OCI-LY1 (cell line): ENCODE measurements around the gene SOCS4.

ENCODE experiments used
- CTCF ChIP-seq: fragments of 200-600 bp; sonication (generic), shearing (Covaris generic); IDR thresholded peaks from 2 replicates; pipeline ENCODE4 v1.5.1; 2017; ENCODE audit warnings: mild to moderate bottlenecking, antibody characterized with exemption, low read length, moderate library complexity, mixed read lengths
- EZH2 ChIP-seq: fragments of 200-600 bp; sonication (generic), shearing (Covaris generic); IDR thresholded peaks from 2 replicates; pipeline ENCODE4 v1.8.0; 2017; ENCODE audit warnings: borderline replicate concordance, mixed run types, mild to moderate bottlenecking, antibody characterized with exemption, low read length, moderate library complexity, mixed read lengths

DNA sequence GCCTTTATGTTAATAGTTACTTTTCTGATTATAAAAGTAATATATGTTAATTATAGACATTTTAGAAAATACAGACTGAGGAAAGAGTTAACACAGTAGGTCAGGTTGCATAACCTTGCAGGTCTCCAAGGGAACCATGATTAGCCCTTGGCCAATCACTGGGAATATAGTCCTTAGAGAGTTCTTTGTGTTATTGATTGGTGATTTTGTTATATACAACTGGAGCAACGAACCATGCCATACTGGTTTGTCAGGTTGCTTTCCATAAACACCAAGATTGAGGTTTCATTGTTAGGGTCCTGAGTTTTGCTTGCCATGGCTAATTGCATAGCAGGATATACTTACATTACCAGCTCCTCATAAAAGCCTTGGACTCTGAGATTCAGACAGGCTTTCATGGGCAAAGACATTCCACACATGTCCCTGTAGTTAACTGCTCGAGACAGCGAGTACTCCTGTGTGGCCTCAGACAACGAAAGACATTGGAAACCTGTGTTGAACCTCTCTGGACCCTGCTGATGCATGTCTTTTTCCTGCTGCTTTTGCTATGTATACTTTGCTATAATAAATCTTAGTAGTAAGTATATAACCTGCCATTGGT is 58.1 kb downstream of the SOCS4 start:
- TF ChIP-seq CTCF (no peak), EZH2 (no peak)
